GM21619 (cell line): Measurements from ENCODE around the gene FBXL17.

ENCODE experiments used
- ATAC-seq: cut with Tn5 transposase; IDR thresholded peaks from one replicate; pipeline ENCODE4 v1.9.1; 2021; ENCODE audit not compliant: unreplicated experiment

Gene FBXL17

DNA sequence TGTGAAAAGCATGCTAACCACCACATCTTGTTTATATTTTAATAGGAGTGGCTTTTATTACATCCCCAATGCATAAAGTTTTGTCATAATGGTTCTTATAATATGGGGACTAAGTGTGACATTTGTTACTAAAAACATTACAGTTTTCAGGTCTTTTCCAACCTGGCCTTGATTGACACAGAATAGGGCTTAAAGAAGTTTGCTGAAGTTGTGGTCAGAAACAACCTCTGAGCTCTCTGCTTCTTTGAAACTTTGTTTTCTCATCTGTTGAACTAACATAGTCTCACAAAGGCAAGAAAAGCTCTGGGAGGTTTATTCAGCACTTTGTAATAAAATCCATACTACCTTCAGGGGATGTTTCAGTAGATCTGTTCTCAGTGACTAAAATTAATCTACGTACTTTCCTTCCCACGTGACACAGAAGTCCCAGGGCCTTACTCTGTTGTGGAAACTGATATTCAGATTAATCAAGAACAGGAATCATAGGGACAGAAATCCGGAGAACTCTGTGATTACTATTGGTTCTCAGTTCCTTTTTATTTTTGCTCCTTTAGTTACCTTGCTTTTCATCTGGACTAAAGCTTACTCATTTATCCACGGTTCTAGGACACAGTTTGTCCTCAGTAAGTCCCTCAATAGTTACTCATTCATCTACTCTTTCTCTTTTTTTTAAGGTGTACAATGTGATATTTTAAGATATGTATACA lies 422.2 kb downstream of the FBXL17 start:
- ATAC-seq, result no peak

DNA sequence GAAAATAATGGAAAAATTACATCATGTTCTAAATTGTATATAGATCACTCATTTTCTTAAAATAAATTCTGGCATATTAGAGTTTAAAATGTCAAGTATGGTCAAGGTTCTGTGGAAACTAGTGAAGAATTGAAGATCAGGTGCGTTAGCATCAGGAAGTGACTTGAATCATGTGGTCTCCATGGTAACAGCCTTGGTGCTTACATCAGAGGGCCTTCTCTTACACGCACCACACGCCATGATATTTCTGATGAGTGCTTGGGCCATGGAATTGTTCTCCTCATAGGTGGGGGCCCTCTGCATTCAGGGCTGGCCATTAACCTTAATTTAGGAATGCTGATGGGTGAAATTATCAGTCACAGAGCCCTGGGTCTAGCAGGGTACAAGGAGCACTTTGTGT lies 423.0 kb downstream of the FBXL17 start:
- ATAC-seq, result no peak

DNA sequence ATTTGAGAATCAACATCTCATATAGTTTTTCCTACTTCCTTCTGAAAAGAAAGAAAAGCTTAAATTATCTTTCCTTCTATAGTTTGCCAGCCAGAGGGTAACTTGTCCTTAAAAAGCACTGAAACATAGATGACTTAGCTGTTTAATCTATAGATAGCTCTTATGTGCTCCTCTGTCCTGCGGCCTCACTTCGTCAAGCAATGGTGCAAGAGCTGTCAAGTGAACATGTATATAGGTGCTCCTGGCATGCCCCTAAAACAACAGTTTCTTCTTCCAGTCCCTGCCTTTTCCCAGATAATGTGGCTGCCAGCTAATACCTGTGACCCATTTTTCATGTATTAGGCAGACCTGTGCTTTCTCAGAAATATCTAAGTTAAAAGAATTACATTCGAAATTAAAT lies 423.5 kb downstream of the FBXL17 start:
- ATAC-seq, result no peak

DNA sequence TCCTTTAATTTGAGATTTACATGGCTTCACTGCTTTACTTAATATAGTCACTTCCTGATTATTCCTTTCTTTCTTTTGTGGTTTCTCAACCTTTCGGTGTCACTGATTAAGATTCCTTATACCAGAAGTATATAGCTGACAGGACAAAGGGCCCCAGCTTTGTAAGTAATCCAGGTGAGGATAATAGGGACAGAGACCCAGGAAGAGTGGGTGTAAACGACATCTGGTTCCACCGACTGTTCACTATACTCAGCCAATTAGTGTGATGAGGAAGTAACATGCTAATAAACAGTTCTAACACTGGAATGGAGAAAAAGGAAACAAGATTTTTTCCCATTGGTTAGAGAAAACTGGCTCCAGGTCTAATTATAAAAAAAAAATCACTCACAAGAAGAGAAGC lies 424.8 kb downstream of the FBXL17 start:
- ATAC-seq, result no peak

DNA sequence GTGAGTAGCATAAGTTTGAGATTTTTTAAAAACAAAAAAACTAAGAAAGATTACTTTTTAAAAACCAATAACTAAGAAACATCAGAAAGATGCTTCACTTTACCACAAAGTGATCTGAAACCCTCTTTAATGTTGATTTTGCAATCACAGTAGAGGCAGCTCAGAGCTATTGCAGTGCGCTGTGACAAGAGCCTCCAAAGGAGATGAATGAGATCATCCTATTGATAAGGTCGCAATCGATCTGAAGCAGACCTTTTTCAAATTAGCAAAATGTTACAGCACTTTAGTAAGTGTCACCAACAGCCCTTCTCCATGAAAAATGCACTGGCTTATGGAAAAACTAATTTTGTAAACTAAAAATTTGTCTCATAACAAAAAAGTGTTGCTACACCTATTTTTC lies 426.6 kb downstream of the FBXL17 start:
- ATAC-seq, result no peak

DNA sequence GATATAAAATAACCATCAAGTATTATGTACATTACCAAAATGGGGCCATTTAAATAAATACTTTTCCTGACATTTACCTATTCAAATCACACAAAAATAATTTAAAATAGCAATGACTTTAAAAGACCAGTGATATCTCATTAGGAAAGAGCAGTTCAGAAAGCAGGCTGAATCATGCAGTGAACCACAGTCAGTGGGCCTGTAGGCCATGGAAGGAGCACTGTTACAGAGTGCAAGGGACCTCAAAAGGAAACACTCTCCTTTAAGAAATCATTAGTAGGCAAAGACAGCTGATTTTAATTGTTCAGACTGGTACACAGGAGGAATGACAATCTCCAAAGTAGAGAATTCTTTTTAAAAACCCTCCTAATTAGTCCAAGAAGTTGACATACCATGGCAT lies 427.6 kb downstream of the FBXL17 start:
- ATAC-seq, result no peak

DNA sequence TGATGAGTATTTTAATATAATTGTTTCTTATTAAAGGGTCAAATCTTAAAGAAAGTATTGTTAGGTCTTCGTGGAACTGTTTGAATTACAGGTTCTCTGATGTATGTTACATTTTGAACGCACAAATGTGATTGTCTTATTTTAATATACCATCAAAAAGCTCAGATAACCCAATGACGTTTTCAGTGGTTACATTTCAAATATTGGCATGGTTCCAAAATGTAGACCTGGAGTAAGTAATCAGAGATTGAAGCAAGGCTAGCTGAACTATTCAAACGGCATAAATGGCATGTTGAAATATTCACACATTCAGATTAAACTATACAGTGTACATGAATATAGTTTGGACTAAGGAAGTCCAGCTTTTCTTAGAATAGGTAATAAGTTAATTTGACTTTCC lies 429.4 kb downstream of the FBXL17 start:
- ATAC-seq, result no peak

DNA sequence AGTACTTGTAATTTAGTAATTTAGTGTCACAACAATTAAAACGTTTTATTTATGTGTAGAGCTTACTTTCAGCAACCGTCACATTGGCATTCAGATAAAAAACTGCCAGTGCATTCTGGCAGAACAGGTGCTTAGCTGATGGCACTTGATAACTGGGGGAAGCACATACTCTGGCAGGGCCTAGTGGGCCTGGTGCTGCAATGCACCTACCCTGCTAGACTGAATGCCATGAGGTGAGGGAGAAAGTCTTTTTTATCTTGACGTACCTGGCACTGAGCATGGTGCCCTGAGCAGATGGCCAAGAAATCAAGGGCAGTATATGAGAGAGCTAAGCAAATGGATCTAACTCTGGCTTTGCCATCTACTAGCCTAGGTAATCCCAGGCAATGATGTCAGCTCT lies 430.6 kb downstream of the FBXL17 start:
- no peak for ATAC-seq

DNA sequence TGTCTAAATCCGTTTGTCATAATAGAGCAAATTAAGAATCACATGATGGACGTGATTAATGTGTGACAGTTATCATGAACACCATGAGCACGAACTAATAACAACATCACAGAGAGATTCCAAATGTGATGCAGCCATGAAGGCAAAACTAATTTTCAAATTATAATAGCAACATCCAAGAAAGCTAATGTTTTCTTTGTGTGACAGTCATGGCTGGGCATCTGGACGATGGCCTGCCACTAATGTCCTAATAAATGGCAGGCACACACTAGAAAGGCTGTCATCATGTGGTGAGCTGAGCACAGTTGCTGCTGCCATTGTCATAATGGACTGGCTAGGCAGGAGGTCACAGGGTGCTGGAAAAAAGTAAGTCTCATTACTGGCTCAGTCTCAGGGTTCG lies 431.1 kb downstream of the FBXL17 start:
- no peak for ATAC-seq

DNA sequence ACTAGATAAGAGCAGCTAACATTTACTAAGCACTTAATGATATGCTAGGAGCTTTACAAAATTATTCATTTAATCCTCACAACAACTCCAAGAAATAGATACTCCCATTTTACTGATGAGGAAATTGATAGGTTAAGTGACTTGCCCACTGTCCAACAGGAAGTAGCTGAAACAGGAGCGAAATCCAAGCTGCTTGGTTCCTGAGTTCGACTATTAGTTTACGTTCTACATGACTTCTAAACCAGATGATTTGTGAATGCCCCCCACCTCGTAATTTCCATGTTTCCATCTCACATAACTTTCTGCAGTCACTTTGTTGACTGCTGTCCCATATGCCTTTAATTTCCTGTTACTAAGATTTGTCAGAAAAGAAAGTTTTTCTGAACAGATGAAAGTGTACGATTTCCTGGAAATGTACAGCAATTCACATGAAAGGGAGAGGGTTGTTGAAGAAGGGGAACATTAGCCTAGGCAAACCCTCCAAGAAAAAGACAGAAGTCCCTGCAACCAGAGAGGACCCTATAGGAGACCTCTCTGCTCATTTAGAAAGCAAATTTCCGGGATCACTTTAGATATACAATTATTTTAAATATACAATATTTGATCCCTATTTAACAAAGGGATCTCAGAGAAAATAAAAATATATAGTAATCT lies 432.1 kb downstream of the FBXL17 start:
- ATAC-seq, result no peak

DNA sequence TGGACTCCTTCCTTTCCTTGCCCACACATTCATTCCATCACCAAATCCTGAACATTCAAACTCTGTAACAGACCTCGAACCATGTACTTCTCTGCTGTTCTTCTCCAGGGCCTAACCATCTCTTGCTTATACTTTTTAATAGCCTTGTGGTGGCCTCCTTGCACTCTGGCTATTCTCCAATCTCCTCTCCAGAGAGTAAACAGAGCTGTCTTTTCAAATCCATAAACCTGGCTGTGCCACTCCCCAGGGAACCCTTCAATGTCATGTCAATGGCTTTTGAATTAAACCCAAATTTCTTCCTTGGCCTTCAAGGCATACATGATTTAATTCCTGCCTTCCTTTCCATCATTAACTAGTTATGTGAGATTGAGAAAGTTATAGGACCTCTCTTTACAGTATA lies 433.5 kb downstream of the FBXL17 start:
- ATAC-seq, result no peak

DNA sequence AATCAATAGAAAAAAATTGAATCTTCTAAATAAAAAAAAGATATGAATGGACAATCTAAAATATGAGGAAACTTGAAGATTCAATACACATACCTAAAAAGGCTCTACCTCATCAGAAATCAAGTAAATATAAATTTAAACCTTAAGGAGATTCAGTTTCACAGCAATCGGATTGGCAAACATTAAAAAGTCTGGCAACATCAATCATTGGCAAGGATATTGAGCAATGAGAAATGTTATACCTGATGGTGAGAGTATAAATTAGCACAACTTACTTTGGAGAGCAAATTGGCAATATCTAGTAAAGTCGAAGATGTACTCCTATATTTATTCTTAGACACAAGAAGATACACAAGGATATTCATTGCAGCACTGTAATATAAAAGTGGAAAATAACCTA lies 436.8 kb downstream of the FBXL17 start:
- ATAC-seq, result no peak

DNA sequence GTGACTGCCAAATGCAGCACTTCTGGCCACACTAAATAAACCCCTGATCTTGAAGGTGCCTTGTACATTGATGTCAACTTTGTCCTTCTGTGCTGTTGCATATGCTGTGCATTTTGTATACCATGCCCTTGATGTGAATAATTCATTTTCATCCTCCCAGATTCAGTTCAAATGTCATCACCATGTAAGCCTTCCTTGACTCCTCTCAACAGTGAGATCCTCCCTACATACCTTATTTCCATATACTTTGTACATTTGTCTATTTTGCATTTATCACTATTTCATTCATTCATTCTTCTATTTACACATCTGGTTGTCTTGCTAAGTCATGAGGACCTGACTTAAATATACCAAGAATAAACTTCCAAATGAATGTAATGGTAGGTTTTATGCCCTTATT lies 438.0 kb downstream of the FBXL17 start:
- no peak for ATAC-seq

DNA sequence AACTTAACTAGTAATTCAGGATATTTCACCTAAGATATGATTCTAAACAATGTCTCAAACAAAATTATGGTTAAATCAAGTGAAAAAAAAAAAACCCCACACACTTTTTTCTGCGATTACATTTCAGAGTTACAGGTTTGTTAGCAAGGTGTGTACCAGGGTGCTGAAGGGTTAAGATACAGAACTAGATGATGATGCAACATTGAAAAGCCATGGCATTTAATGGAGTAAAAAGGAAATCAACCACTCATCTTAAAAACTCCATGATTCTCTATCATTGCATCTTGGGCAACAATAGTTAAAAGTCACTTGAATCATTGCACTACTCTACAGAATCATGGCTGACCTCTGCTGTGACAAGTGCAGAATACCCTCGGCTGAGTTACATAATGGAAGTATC lies 440.9 kb downstream of the FBXL17 start:
- no peak for ATAC-seq

DNA sequence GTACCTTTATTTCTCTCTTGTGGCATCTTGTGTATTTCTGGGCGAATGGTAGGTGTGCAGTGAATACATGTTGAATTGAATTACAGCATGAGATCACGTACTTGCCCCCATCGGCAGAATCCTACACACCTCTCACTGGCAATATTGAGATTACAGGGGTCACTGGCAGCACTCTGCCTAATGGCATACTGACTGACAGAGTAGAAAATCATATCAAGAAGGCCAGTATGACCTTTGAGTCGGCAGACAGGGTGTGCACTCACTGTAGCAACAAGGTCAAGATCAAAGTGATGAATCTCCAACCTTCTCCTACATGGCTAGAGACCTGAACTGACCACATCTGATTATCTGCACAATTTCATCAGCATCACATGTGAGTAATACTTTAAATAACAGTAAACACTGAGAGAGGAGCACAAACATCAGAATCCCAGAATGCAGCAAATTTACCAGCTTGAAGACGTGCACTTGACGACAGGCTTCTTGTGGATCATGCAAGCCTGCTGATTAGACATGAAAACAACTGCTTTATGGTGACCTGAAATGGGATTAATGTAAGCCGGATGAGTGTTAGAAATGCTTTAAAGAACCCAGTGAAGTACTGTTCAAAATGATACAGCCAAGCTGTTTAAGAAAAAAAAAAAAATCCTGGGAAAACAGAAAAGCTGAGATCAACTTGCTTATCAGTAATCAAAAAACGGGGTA lies 444.1 kb downstream of the FBXL17 start:
- no peak for ATAC-seq

DNA sequence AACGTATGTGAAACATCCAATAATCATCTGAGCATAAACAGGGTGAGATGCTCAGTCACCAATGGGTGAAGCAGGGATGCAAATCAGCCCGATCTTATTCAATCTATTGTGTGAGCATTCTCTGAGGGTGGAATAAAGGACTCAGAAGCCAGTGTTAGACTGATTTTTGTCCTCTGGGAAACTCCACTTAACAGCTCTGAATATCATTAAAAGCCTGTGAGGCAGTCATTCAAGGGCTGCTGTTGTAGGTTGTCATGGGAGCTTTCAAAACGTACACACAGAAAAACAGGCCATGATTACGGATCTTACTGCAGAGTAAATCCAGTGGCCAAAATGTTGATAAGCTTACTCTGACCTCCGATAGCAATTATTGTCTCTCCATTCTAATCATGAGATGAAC lies 444.7 kb downstream of the FBXL17 start:
- ATAC-seq, result no peak

DNA sequence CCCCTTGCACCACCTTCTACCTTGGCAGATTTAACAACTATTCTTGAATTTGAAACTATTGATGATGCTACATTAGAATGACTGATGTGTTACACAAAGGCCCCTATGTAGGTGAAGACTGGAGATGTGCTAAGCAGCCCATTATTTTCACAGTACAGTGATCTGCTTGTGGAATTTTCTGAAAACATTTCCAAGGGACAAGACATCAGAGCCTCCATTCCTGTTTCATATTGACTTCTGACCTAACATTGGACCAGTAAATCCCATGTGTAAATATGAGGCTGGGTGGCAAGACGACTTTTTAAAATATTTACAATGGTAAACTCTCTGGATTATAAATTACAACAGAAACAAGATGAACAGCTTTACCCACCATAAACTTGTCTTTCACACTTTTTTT lies 445.4 kb downstream of the FBXL17 start:
- no peak for ATAC-seq

DNA sequence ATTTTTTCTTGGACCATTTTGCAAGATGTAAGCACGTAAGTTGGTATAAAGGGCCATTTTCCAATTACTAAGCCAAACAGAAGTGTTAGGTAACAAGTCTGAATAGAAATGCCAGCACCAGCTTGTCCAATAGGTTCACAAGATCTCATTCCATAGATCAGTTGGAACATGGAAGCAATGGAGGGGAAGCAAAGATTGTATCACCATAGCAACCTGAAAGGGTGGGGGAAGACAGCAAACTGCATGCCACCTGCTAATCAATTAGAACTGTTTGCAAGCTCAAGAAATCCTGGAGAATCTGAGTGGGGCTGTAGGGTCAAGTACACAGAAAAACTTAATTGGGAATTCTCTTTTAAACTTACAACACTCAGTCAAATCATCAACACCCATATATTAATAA lies 446.3 kb downstream of the FBXL17 start:
- ATAC-seq, result no peak

DNA sequence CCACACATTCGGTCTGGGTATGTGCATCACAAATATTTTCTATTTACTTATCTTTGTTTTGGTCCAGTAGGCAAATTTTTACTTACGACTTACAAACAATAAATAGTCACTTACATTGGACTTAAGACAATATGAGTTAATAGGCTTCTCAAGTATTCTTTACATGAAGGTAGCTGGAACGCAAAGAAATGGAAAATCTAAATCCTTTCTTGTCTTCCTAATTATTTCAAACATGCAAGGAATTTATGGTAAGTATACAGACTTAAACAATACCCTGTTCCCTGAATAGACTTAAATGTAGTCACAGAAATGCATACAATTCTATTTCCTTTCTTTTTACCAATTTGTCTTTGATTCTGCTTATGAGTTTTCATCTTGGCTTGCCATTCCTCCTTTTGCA lies 448.6 kb downstream of the FBXL17 start:
- ATAC-seq, result no peak

DNA sequence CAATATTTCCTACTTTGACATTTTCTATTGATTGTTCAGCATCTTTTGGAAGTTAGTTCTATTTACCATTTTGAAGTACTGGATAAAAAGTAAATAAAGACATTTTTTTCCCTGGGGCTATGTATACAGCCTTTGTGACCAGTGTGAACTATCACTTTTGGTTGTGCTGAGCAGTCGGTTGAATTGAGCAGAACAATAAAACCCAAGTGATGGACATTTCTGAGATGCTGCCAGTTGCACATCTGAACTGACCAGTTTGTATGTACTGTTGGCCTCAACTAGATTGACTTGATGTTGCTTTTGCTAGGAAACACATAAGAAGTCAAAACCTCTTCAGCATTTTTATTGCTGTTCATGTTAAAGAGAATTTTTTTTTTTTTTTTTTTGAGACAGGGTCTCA lies 451.0 kb downstream of the FBXL17 start:
- no peak for ATAC-seq

DNA sequence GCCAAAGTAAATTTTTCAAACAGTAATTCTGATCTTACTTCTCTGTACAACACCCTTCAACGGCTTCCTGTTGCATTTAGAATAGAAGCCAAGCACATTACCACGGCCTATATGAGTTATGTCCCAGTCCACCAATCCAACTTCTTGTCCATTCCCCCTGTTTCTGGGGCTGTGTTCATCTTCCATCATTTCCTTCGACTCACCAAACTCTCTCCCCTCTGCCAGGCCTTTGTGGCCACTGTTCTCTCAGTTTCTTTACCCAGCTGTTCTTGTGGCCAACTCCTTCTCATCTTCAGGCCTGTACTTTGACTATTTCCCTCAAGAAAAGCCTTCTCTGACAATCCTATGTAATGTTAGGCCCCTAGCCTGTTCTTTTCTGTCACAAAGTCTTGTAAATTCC lies 451.8 kb downstream of the FBXL17 start:
- ATAC-seq, result no peak

DNA sequence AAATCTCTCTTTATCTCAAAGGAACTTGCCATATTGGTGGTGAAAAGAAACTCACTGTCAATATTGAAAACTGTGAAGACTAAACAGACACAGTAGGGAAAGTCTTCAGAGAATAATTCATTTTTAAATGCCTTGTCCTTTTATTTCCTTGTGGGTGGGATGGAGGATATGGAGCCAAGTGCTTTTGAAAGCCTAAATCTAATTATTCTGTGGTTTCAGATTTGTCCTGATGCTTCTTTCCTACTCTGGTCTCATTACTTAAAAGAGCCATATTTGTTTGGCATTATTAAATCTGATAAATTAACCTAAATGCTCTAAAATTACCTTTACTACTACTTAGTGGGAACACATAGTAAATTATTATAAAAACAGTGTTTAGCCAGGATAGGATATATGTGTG lies 452.8 kb downstream of the FBXL17 start:
- ATAC-seq, result no peak
